Activated naive CD8-positive, alpha-beta T cell (primary cell): ENCODE measurements around the gene GABBR2.

Experiments
- H3K27ac Mint-ChIP-seq: one replicate; pipeline ENCODE4 v1.8.0; 2021; ENCODE audit warnings: mixed read lengths
- H3K27me3 Mint-ChIP-seq: one replicate; pipeline ENCODE4 v1.8.0; 2021; ENCODE audit warnings: mixed read lengths
- H3K36me3 Mint-ChIP-seq: one replicate; pipeline ENCODE4 v1.8.0; 2021; ENCODE audit warnings: mixed read lengths
- H3K4me1 Mint-ChIP-seq: one replicate; pipeline ENCODE4 v1.8.0; 2021; ENCODE audit warnings: low read depth, mixed read lengths
- H3K4me3 Mint-ChIP-seq: one replicate; pipeline ENCODE4 v1.8.0; 2021; ENCODE audit warnings: mild to moderate bottlenecking, mixed read lengths
- H3K9me3 Mint-ChIP-seq: one replicate; pipeline ENCODE4 v1.8.0; 2021; ENCODE audit warnings: low read depth, mixed read lengths

GABBR2 gene

DNA sequence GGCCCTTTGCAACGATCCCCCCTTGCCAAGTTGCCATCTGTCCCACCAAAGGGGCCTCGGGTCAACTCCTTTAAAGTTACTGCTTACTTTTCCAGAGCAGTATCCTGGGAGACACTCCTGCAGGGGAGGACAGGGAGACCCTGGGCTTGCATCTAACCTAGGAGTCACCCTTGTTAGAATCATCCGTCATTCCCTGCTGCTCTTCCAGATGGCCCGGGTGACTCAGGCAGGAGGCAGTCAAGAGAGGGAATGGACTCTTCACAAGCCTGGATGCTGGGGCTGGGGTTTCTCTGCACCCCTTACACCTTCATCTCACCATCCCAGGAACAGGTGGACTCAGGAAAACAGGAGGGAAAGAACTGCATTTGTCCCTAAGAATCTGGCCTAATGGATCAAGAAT is 175.6 kb downstream of the GABBR2 start:
- H3K9me3 Mint-ChIP-seq, result no peaks in the 10 kb centered on the region
- peaks cover 3% of the 10 kb centered on the region for H3K27me3 Mint-ChIP-seq
- no peak overlapping the region for H3K27ac Mint-ChIP-seq
- no peaks in the 10 kb centered on the region for H3K4me1 Mint-ChIP-seq
- H3K4me3 Mint-ChIP-seq, result no peak overlapping the region
- no peaks in the 10 kb centered on the region for H3K36me3 Mint-ChIP-seq

DNA sequence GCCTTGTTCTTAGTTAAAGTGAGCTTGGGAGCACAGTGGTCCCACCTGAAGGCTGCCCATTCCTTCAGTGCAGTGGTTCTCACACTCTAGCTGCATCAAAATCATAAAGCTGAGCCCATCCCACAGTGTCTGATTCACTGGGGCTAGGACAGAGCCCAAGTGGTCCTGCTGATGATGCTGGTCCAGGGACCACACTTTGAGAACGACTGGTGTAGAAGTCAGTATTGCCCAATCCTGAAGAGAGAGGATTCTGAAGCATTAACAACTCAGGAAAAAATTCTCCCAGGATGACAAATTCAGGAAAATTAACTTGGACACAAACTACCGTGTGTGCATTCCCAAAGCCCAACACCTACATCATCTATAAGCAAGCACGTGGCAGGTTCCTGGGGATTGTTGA is 176.2 kb downstream of the GABBR2 start:
- H3K9me3 Mint-ChIP-seq, result no peaks in the 10 kb centered on the region
- peaks cover 3% of the 10 kb centered on the region for H3K27me3 Mint-ChIP-seq
- no peak overlapping the region for H3K4me3 Mint-ChIP-seq
- H3K36me3 Mint-ChIP-seq, result no peaks in the 10 kb centered on the region
- no peak overlapping the region for H3K27ac Mint-ChIP-seq
- H3K4me1 Mint-ChIP-seq, result no peaks in the 10 kb centered on the region

DNA sequence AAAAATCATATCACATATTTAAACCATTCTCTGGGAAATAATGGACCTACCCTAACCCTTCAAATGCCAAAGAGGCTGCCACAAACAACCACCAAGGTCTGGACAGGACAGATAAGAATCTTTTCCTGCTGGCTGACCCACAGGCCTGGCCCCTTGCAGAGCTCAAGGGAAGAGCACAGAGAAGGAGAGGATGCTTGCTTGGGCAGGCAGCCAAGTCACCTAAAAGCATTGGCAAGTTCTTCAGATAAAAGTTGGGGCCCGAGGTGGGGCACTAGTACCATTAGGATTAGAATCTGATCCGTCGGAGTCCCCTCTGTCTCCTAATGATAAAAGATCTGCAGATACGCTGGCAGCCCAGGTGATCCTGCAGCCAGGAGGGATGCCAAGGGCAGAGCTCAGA is 176.6 kb downstream of the GABBR2 start:
- Mint-ChIP-seq H3K4me1 (no peaks in the 10 kb centered on the region), H3K36me3 (no peaks in the 10 kb centered on the region), H3K4me3 (no peak overlapping the region), H3K27ac (no peak overlapping the region), H3K9me3 (no peaks in the 10 kb centered on the region), H3K27me3 (peaks cover 3% of the 10 kb centered on the region)

DNA sequence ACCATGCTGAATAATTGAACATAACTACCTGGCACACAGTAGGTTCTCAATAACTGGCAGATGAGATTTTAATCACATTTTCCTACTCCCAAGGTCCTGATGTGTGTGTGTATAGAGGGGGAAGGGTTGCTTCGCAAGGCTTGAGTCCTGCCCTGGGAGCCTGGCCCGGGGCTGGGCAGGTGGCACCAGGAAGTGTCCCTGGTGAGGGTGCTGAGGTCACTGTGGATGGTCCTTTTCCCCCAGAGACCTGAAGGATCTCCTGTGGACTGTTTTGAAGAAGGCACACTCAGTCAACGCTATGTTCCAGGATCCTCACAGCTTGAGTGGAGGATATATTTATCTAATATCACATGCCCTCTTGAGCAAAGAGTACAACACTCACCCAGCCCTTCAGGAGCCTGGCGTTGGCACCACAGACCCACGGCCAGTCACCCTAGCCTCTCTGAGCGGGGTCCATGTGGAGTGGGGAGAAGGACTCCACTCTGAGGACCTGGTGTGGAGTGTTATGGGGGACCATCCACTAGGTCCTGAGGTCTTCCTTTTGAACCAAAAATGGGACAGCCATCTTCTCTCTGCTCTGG is 177.8 kb downstream of the GABBR2 start:
- Mint-ChIP-seq H3K27ac (no peak overlapping the region), H3K9me3 (peaks cover 4% of the 10 kb centered on the region), H3K27me3 (peaks cover 3% of the 10 kb centered on the region), H3K36me3 (no peaks in the 10 kb centered on the region), H3K4me1 (no peaks in the 10 kb centered on the region), H3K4me3 (no peak overlapping the region)

DNA sequence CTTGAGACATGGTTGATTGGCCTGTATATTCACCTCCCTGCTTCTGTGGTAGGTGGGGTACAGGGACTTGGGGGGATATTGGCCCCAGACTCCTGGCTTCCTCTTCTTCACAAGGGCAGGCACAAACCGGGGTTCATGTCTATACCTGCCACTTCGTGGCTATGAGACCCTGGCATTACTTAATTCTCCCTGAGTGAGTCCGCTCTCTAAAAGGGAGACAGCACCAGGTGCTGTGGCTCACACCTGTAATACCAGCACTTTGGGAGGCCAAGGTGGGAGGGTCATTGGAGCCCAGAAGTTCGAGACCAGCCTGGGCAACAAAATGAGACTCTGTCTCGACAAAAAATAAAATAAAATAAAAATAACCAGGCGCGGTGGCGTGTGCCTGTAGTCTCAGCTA is 178.5 kb downstream of the GABBR2 start:
- H3K4me3 Mint-ChIP-seq, result no peak overlapping the region
- H3K27ac Mint-ChIP-seq, result no peak overlapping the region
- H3K4me1 Mint-ChIP-seq, result no peaks in the 10 kb centered on the region
- H3K27me3 Mint-ChIP-seq, result peaks cover 6% of the 10 kb centered on the region
- no peaks in the 10 kb centered on the region for H3K36me3 Mint-ChIP-seq
- H3K9me3 Mint-ChIP-seq, result peaks cover 4% of the 10 kb centered on the region

DNA sequence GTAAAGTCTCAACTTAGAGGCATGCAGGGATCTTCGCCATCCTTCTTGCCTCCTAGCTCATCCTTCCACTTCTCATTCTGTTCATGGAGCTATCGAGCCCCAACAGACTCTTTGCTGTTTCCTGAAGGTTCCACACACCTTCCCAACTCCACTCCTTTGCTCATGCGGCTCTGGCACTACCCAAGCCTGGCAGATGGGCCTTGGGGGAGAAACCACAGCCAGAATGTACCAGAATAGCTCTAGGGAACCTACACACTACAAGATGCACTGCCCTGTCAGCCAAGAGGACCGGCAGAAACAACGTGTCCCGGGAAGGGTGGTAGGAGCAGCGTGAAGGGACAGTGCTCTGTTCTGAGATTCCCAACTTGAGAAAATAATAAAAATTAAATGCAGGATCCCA is 178.9 kb downstream of the GABBR2 start:
- Mint-ChIP-seq H3K27ac (no peak overlapping the region), H3K9me3 (peaks cover 4% of the 10 kb centered on the region), H3K4me1 (no peaks in the 10 kb centered on the region), H3K27me3 (peaks cover 6% of the 10 kb centered on the region), H3K36me3 (no peaks in the 10 kb centered on the region), H3K4me3 (no peak overlapping the region)

DNA sequence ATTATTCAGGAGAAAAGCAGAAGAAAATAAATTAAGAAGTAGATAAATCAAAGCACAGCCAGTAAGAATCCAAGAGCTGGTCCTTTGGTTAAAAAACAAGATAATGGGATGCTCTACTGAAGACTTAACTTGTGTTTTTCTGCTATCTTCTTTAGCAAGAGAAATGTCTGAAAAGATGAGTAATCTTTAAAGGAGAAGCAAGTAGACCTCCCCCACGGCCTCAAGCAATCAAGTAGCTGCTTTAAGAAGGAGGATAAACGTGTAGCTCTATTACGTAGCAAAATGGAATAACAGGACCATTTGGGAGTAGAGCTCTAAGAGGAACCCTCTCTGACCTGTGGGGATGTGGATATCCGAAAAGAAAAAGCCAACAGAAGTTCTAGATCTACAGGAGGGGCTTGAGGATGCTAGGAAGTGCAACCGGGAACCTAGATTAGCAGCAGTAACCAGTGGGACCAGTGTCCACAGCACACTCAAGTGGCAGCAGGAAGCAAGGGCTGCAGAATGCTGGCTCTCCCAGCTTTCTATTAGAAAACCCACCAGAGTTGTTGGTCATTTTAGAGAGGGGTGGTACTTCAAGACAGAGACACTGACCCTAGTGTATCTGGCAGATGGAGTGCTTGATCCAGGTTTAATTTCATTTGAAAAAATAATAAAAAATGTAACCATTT is 185.4 kb downstream of the GABBR2 start:
- H3K9me3 Mint-ChIP-seq, result peaks cover 4% of the 10 kb centered on the region
- no peak overlapping the region for H3K4me3 Mint-ChIP-seq
- no peaks in the 10 kb centered on the region for H3K4me1 Mint-ChIP-seq
- peaks cover 33% of the 10 kb centered on the region for H3K27me3 Mint-ChIP-seq
- no peaks in the 10 kb centered on the region for H3K36me3 Mint-ChIP-seq
- no peak overlapping the region for H3K27ac Mint-ChIP-seq

DNA sequence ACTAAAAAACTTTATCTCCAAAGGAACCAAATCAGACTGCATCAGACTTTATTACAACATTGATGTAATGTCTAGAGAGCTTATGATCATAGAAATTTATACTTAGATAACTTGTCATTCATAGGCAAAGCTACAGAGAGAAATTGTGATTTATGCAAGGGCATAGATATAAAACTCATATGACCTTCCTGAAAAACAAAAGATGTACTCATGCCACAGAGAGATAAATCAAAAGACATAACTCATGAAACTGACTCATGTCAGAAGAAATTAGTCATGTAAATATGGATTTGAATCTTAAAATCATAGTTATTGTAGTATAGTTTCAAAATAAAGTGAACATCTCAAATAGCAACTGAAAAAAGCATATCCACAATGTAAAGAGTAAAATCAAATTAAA is 186.2 kb downstream of the GABBR2 start:
- Mint-ChIP-seq H3K4me3 (no peak overlapping the region), H3K27me3 (peaks cover 33% of the 10 kb centered on the region), H3K27ac (no peak overlapping the region), H3K4me1 (no peaks in the 10 kb centered on the region), H3K36me3 (no peaks in the 10 kb centered on the region), H3K9me3 (peaks cover 4% of the 10 kb centered on the region)

DNA sequence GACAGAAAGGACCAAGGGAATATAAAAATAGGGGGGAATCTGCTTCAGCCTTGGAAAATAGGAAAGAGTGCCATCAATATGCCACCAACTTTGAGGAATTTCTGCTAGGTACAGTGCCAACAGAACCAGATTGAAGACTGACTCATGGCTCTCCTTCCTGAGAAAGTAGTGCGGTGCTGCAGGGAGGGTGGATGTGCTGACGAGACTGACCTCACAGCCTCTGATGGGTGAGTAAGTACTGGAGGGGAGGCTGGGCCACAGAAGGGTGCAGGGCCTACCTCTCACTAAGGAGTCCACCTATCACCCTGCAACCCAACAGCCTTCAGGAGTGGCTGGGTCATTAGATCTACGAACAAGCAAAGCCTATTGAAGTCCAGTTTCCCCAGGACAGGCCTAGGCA is 187.6 kb downstream of the GABBR2 start:
- no peaks in the 10 kb centered on the region for H3K4me1 Mint-ChIP-seq
- no peak overlapping the region for H3K27ac Mint-ChIP-seq
- no peaks in the 10 kb centered on the region for H3K9me3 Mint-ChIP-seq
- H3K27me3 Mint-ChIP-seq, result peaks cover 36% of the 10 kb centered on the region
- H3K36me3 Mint-ChIP-seq, result no peaks in the 10 kb centered on the region
- no peak overlapping the region for H3K4me3 Mint-ChIP-seq

DNA sequence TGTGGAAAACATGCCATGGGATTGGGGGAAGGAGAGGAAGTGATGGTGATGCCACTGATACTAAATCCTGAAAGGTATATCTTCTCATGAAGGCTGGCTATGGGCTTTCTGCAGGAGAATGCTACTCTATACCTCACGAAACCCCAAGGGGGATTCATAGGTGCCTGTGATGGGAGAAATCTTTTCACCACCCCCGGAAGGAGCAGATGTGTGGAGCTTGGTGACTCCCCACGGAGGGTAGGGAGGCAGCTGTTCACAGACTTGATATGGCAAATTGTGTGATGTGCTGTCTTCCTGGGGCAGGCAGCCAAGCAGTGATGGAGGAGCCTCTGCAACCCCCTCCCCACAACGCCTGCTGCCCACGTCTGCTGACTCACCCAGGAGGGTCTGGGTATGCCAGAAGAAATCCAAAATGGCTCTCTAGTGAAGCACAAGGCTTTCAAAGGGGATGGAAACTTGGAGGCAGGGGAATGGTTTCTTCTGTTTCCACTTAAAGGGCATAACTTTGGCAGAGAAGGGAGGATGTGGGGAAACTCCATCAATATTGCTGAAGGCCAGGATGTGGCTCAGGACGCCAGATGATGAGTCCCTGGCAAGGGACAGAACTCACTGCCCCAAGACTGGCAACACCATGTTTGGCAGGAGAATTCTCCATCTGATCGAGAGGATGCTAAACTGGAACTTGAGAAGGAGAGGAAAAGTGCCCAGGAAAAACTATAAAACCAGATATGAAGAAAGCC is 188.3 kb downstream of the GABBR2 start:
- Mint-ChIP-seq H3K27me3 (peaks cover 33% of the 10 kb centered on the region), H3K36me3 (no peaks in the 10 kb centered on the region), H3K4me3 (no peak overlapping the region), H3K9me3 (no peaks in the 10 kb centered on the region), H3K27ac (no peak overlapping the region), H3K4me1 (no peaks in the 10 kb centered on the region)

DNA sequence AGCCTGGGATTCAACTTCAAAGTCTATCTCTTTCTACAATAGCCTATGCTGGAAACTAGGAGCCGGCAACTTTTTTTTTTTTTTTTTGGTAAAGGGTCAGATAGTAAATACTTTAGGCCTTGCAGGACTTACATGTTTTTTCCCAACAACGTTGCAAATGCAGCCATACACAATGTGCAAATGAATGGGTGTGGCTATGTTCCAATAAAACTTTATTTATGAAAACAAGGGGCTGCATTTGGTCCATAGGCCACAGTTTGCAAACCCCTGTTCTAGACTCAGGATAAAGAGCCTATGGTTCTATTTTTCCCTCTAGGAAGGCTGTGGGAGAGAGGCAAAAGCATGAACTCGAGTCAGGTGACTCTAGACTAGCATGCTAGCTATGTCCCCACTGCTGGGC is 189.1 kb downstream of the GABBR2 start:
- Mint-ChIP-seq H3K36me3 (no peaks in the 10 kb centered on the region), H3K4me3 (no peak overlapping the region), H3K9me3 (no peaks in the 10 kb centered on the region), H3K4me1 (no peaks in the 10 kb centered on the region), H3K27me3 (peaks cover 33% of the 10 kb centered on the region), H3K27ac (no peak overlapping the region)

DNA sequence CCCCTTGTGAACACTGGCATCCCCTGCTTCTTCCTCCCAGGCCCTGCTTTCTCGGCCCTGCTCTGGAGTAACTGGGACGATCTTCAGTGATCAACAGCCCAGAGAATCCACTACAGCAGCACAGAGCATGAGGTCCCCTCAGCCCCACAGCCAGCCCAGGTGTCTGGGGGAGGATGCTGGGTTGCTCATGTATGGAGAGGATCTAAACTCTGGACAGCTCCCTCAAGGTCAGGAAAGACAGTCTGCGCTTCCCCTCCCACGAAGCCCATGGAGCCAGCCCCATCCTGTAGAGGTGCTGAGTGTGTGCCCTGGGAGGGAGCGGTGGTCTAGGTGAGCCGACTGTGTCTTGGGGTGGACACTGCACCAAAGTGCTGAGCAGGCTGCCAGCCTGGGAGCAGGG is 190.2 kb downstream of the GABBR2 start:
- no peak overlapping the region for H3K27ac Mint-ChIP-seq
- H3K9me3 Mint-ChIP-seq, result no peaks in the 10 kb centered on the region
- H3K27me3 Mint-ChIP-seq, result peaks cover 28% of the 10 kb centered on the region
- H3K36me3 Mint-ChIP-seq, result no peaks in the 10 kb centered on the region
- no peak overlapping the region for H3K4me3 Mint-ChIP-seq
- H3K4me1 Mint-ChIP-seq, result no peaks in the 10 kb centered on the region

DNA sequence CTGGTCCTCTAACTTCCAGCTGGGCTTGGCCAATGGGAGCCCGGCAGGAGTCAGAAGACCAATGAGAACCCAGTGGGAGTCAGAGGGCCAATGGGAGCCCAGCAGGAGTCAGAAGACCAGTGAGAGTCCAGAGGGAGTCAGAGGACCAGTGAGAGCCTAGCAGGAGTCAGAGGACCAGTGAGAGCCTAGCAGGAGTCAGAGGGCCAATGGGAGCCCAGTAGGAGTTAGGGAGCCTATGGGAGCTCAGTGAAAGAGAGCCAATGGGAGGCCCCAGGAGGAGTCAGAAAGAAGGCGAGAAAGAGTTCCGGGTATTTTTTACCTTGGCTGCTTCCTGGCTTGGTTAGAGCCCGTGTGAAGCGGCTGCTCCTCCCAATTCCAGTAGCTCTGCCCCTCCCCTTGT is 191.0 kb downstream of the GABBR2 start:
- H3K27ac Mint-ChIP-seq, result no peak overlapping the region
- H3K4me3 Mint-ChIP-seq, result no peak overlapping the region
- no peaks in the 10 kb centered on the region for H3K9me3 Mint-ChIP-seq
- peaks cover 25% of the 10 kb centered on the region for H3K27me3 Mint-ChIP-seq
- no peaks in the 10 kb centered on the region for H3K36me3 Mint-ChIP-seq
- H3K4me1 Mint-ChIP-seq, result no peaks in the 10 kb centered on the region

DNA sequence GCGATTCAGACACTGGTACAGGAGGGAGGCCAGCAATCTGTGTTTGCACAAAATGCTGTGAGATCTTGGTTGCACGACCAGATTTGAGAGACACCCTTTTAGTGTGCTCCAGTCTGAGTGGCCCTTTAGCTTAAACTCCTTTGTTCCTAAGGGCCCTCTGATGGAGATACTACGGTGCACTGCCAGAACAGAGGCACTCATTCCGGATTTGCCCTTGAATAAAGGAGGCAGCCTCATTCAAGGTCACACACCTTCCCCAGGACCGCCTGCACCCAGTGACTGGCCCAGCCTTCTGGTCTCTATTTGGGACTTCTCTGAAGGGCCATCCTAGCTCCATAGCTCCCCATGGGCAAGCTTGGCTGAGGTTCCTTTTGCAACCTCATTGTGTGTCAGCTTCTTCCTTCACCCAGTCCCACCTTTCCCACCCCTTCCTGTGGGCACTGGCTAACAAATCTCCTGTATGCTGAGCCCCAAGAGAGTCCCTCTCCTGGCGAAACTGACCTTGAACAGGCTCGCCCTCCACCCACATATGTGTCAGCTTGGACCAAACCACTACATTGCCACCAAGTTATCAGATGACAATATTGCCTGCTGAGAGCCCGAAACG is 191.7 kb downstream of the GABBR2 start:
- no peak overlapping the region for H3K27ac Mint-ChIP-seq
- H3K27me3 Mint-ChIP-seq, result peaks cover 20% of the 10 kb centered on the region
- no peaks in the 10 kb centered on the region for H3K4me1 Mint-ChIP-seq
- no peak overlapping the region for H3K4me3 Mint-ChIP-seq
- H3K9me3 Mint-ChIP-seq, result no peaks in the 10 kb centered on the region
- H3K36me3 Mint-ChIP-seq, result no peaks in the 10 kb centered on the region

DNA sequence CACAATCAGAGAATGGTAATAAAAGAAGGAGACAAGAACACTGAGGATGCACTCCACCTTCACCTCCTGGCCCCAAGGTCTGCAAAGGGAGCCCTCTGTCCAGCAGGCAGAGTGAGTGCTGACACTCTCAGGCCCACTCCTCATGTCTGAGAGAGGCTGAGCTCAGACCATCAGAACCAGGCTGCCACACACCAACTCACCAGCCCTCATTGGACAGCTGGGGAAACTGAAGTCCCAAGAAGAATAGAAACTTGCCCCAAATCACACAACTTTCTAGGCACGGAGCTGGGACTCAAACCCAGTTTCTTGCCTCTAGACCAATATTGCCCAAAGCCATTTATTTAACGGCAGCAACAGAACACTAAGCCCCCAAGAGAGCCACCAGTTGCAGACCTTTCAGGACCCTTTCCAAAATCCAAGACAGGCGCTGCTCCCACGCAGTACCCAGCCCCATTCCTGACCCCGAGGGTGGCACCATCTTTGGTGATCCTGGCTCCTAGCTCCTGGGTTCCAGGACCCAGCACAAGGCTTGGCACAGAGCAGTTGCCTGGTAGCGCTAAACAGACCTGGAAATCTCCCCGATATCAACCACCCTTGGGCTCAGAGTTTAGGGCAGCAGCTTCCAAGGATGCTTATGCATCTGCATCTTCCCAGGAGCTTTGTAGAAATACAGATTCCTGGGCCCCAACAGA is 192.4 kb downstream of the GABBR2 start:
- Mint-ChIP-seq H3K27me3 (peaks cover 16% of the 10 kb centered on the region), H3K9me3 (no peaks in the 10 kb centered on the region), H3K4me1 (no peaks in the 10 kb centered on the region), H3K27ac (no peak overlapping the region), H3K4me3 (no peak overlapping the region), H3K36me3 (no peaks in the 10 kb centered on the region)
